HG03139 (cell line): ENCODE results near the gene IFNL3.
"Not testable (repeated sequence)": the region's sequence is repeated elsewhere in the genome, so short reads cannot be mapped to it uniquely, and the experiment has no call there.

Source experiments
- ATAC-seq: cut with Tn5 transposase; IDR thresholded peaks from one replicate; pipeline ENCODE4 v1.9.1; 2021; ENCODE audit not compliant: unreplicated experiment

The IFNL3 gene

DNA sequence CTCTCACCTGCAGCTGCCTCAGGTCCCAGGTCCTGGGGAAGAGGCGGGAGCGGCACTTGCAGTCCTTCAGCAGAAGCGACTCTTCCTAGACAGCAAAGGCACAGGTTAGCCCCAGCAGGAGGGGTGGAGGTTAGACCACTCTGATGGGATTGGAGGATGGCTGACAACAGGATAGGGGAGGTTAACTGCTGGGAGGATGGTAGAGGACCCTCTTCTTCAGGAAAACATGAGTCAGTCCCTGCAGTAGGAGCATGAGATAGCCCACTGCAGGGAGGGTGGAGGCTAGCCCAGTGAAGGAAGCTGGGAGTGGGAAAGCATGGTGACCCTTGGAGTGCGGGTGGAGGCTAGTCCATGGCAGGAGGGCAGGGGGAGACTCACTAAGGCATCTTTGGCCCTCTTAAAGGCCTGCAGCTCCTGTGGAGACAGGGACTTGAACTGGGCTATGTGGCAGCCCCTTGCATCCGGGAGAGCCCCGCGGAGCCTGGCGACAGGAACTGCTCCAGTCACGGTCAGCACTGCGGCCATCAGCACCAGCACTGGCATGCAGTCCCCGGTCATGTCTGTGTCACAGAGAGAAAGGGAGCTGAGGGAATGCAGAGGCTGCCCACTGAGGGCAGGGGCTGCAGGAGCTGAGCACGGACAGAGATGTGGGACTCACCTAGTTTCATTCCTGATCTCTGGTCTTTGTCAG lies at the start of gene IFNL3:
Gene IFNL3, minus strand, starts transcription at position 597 of the 691 bp plus-strand sequence. Its CDS starts 39 bp downstream, at position 558.
- not testable (repeated sequence) for ATAC-seq

DNA sequence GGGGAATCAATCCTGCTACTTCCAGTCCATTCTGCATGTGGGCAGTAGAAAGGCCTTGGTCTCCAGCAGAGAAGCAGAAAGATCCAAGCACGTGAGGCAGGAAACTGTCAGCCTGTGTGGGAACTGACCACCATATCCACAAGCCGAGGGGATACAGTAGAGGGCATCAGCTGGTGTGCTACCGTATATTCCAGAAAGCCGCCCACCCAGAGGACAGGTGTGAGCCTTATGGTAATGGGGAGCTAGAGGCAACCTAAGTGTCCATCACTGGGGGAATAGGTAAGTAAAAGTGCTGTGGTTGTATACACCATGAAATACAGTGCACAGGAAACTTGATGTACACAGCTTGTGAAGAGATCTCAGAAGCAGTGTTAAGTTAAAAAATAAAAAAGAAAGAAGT lies 48.6 kb upstream of the IFNL3 start:
- no peak for ATAC-seq

DNA sequence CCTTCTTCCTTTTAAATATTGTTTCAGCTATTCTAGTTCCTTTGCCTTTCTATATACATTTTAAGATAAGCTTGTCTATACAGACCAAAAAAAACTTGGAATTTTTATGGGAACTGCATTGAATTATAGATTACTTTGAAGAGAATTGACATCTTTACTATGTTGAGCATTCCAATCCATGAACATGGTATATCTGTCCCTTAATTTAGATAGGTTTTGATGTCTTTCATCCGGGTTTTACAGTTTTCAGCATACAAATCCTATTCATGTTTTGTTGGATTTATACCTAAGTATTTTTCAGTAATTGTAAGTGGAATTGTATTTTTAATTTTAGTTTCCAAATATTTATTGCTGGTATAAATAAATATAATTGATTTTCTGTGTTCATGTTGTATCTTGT lies 39.2 kb upstream of the IFNL3 start:
- no peak for ATAC-seq

DNA sequence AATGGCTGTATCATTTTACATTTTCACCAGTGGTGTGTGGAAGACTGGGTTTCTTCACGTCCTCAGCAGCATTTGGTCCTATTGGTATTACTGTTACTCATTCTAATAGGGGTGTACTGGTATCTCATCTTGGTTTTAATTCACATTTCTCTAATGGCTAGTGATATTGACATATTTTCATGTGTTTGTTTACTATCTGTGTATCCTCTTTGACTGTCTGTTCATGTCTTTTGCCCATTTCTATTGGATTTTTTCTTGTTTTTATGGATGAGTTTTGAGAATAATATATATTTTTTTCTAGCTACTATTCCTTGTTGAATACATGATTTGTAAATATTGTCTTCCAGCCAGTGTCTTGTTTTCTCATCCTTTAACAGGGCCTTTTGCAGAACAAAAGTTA lies 37.2 kb upstream of the IFNL3 start:
- no peak for ATAC-seq

DNA sequence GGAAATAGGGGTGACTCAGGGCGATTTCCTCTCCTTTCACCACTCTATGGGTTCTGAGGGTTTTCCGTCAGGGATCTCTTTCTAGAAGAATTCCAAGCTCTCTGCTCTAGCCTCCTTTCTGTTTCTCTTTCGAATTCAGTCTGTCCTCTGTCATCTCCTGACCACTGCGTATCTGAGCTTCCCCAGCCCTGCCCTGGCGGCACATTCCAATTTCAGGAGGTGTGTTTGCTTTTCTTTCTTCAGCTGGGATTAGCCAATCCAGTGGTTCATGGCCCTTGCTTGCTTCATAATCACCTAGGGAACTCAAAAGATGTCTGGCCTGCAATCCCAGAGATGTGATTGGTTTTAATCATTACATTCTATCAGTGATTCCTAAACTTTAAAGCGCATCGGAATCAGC lies 32.8 kb upstream of the IFNL3 start:
- no peak for ATAC-seq

DNA sequence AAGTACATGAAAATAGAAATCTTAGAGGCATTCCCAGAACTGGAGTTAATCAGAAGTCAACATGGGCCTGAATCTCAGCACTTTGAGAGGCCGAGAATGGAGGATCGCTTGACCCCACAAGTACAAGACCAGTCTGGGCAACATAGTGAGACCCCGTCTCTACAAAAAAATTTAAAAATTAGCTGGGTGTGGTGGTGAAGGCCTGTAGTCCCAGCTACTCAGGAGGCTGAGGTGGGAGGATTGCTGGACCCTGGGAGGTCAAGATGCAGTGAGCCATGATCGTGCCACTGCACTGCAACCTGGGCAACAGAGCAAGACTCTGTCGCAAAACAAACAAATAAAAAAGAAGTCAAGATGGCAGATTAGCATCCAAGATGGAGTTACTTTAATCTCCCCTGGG lies 31.9 kb upstream of the IFNL3 start:
- no peak for ATAC-seq

DNA sequence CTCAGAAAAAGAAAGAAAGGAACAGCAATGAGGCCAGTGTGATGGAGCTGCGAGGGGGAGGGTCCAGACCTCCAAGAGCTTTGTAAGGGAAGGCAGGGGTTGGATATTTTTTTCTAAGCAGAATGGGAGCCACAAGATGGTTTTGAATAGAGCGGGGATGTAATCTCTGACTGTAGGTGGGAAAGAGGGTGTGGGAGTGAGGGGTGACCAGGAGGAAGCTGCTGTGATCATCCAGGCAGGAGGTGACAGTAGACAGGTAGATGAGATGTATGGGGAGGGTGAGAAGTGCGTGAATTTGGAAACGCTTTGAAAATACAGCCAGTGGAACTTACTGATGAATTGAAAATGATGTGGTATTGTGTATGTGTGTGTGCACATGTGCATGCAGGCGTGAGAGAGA lies 30.8 kb upstream of the IFNL3 start:
- ATAC-seq: no peak

DNA sequence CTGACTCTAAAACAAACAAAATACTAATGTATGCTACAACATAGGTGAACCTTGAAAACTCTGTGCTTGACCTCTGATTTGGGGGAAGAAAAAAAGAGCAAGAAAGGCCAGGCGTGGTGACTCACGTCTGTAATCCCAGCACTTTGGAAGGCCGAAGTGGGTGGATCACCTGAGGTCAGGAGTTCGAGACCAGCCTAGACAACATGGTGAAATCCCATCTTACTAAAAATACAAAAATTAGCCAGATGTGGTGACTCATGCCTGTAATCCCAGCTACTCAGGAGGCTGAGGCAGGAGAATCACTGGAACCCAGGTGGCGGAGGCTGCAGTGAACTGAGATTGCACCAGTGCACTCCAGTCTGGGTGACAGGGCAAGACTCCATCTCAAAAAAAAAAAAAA lies 29.1 kb upstream of the IFNL3 start:
- not testable (repeated sequence) for ATAC-seq

DNA sequence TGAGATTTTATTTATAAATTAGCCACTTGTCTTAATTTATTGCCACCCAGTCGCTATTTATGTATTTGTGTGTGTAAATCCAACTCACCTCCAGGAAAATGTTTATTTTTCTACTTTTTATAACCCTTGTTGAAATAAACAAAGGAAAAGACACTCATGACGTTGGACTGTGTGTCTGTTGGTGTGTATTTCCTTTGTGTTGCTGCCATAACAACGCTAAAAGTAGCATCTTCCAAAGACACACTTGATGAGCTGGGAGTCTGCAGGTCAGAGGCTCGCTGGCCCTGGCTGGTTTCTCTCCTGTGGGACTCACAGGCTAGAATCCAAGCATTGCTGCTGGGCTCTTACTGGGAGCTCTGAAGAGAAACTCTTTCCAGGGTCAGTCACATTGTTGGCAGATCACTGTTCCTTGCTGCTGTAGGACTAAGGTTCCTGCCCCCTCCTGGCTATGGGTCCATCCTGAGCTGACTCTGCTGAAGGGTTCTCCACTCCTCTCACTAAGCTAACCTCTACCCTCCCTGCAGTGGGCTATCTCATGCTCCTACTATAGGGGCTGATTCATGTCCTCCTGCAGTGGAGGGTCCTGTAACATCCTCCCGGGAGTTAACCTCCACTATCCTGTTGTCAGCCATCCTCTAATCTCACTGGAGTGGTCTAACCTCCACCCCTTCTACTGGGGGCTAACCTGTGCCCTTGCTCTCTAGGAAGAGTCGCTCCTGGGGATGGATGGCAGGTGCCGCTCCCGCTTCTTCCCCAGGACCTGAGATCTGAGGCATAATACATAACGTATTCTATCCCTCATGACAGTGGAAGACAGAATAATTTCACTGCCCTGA lies 25.4 kb upstream of the IFNL3 start:
- no peak for ATAC-seq

DNA sequence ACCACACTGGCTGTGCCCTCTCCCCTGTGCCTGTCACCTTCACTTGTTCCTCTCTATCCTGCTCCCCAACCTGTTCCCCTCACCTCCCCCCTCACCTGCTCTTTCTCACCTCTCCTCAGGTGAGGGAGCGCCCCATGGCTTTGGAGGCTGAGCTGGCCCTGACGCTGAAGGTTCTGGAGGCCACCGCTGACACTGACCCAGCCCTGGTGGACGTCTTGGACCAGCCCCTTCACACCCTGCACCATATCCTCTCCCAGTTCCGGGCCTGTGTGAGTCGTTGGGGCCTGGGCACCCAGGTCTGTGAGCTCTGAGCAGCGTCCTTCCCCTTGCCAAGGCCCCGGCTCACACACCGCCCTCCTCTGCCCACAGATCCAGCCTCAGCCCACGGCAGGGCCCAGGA lies 24.6 kb upstream of the IFNL3 start:
- not testable (repeated sequence) for ATAC-seq

DNA sequence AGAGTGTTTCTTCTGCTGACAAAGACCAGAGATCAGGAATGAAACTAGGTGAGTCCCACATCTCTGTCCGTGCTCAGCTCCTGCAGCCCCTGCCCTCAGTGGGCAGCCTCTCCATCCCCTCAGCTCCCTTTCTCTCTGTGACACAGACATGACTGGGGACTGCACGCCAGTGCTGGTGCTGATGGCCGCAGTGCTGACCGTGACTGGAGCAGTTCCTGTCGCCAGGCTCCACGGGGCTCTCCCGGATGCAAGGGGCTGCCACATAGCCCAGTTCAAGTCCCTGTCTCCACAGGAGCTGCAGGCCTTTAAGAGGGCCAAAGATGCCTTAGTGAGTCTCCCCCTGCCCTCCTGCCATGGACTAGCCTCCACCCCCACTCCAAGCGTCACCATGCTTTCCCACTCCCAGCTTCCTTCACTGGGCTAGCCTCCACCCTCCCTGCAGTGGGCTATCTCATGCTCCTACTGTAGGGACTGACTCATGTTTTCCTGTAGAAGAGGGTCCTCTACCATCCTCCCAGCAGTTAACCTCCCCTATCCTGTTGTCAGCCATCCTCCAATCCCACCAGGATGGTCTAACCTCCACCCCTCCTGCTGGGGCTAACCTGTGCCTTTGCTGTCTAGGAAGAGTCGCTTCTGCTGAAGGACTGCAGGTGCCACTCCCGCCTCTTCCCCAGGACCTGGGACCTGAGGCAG lies 23.9 kb upstream of the IFNL3 start:
- not testable (repeated sequence) for ATAC-seq

DNA sequence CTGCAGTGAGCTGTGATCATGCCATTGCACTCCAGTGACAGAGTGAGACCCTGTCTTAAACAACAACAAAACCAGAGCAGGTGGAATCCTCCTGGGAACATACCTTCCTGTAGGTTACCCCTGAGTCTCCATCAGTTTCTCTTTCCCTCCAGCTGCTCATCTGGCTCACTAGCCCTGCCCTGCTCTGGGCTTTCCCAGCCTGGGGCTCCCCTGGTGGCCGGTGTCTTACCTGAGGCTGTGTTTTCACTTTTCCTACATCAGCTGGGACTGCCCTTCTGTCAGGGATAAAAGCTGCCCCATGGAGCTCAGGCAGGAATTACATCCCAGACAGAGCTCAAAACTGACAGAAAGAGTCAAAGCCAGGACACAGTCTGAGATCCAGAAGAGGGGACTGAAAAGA lies 23.3 kb upstream of the IFNL3 start, which contains the start of gene IFNL2:
Gene IFNL2, plus strand, starts transcription at position 312 of the 400 bp plus-strand sequence. CDS start 173 bp downstream, outside the sequence.
- not testable (repeated sequence) for ATAC-seq

DNA sequence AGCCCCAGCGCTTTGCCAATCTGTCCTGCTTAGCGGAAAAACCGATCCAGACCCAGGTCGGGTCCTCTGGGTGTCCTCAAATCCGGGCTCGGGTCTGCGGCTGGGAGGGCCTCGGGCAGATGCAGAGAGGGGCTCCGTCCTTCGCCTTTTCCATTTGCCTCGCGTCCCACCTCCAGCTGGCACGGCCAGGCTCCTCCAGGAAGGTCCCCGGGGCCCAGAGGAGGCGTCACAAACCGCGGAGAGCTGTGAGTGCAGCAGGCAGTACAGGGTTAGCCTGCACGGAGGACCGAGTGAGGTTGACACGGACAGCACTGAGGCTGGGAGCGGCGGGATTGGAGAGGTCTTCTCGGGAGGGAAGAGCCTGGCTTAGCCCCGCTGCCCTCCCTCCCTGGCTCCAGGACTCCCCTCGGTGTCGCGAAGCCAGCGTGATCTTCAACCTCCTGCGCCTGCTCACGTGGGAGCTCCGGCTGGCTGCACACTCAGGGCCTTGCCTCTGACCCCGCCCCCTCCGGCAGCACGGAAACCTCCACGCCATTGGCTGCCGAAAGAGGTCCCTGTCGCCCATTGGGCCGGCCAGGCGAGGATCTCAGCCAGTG lies 20.6 kb upstream of the IFNL3 start:
- no peak for ATAC-seq

DNA sequence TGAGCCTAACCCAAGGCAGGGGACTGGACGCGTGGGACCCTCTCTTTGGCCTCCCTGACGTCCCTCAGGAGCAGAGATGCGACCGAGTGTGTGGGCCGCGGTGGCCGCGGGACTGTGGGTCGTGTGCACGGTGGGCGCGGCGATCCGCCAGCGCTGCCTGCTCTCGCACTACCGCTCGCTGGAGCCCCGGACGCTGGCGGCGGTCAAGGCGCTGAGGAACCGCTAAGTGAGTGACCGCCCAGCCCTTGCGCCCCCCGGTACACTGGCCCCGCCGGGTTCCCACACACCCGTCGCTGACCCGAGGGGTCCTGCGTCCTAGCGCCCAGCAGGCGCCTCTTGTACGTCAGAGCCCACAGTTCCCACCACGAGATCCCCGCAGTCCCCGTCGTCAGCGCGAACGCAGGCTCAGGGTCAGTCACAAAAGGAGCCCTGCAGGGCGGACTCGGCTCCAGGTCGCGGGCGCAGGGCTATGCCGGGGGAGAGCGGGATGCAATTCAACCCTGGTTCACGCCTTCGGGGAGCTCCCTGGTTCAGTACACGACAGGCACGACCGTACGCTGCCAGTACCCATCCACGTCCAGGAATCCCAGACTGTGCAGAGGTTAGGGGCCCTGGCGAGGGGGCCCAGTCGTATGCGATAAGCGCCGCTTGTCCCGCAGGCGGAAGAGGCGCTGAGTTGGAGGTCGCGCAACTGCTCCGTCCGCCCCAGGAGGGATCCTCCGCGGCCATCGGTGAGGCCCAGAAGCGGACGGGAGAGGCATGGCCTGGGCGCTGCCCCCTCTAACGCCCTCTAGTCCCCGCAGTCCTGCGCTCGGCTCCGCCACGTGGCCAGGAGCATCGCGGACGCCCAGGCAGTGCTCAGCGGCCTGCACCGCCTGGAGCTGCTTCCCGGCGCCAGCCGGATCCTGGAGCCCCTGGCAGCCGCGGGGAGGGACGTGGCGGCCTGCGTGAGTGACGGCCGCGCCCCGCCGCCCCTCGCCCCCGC lies 19.8 kb upstream of the IFNL3 start:
- no peak for ATAC-seq

DNA sequence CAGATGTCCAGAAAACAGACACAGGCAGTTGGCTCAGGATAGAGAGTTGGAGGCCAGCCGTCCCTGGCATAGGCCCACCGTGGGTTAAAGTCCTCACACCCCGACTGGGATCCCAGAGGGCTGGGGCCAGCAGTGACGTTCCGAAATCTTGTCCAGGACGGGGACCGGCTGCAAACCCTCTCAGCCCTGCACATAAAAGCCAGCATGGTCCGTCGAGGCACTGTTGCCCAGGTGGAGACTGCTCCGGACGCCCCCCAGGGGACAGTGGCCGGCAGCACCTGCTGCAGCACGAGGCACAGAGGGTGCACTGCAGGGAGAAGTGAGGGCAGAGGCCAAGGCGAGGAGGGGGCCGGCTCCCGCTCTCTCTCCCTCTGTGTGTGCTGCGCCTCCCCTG lies 19.1 kb upstream of the IFNL3 start:
- no peak for ATAC-seq

DNA sequence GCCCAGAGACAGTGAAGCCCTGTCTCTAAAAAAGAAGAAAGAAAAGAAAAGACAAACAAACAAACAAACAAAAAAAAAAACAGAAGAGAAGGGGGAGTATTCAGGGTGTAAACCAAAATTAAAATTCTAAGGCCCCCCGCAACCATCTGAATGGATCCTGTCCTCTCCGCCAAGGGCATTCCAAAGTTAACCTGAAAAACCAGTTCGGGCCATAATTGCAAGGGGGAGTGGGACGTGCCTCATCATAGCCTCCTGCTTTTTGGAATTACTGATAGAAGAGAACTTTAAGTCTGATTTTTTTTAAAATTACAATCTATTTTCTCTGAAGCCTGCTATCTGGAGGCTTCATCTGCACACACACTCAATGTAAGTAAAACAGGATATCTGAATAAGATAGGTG lies 17.7 kb upstream of the IFNL3 start:
- no peak for ATAC-seq

DNA sequence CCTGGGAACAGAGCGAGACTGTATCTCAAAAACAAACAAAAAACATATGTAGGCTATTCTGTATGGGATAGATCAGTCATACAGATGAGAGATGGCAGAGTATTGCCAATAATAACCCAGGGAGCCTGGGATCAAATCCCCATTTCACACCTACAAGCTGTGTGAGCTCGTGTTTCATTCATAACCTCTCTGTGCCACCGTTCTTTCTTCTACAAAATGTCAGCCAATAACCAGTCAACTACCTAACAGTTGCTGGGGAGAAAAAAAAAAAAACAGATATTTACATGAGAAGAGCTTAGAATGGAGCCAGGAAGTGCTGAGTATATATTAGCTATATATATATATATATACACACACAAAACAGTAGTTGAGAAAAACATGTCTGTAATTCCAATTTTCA lies 16.9 kb upstream of the IFNL3 start:
- no peak for ATAC-seq

DNA sequence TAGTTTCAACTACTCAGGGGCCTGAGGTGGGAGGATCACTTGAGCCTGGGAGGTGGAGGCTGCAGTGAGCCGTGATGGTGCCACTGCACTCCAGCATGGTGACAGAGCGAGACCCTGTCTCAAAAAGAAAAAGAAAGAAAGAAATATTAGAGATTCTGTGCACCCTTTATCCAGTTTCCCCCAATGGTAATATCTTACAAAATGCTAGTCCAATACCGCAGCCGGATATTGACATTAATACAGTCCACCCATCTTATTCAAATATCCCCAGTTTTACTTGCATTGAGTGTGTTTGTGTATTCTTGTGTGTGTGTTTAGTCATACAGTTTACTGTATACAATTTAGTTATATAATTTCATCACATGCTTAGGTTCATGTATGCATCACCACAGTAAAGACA lies 12.4 kb upstream of the IFNL3 start:
- no peak for ATAC-seq

DNA sequence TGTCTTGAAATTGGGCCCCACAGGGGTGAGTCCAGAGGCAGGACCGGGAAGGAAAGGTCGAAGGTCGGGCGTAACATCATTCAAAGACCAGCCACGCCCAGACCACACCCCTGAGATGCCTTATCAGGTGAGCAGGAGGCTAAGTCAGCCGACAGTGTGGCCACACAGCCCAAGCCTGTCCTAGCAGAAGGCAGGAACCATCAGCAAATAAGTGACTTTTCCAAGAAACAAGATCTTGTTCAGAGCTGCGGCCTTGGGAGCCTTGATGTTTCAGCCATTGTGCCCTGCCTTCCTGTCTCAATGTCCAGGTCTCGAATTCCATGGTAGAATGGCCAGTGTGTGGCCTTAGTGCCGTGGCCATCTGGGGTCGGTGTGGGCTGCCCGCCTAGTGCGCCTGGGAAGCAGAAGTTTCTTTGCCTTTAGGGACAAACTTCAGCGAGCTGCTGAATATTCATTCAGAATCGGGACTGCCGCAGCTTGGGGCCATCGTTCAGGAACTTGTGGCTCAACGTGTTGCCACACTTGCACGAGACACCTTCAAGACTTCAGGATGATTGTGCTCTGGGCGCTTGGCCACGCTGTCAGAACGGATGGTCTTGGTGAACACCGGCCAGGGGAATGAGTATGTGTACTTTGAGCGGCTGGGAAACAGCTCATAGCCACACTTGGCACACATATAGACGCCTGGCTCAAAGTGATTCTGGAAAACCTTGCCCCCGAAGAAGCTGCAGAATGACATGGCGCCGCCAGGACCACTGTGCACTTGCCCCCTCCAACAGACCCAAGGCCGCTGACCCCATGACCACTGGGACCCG lies 9.9 kb upstream of the IFNL3 start:
- ATAC-seq: no peak
